NCI-H2227 (cell line): ENCODE measurements around the gene SMIM1.

Experiments used
- DNase-seq: peaks from one replicate; lab custom pipeline; 2025; ENCODE audit not compliant: unreplicated experiment; lab: John Stamatoyannopoulos, UW

The SMIM1 gene

GRCh38 chr1:3817821-3818597 is 45.5 kb downstream of the SMIM1 start:
- DNase-seq = no peak

DNA sequence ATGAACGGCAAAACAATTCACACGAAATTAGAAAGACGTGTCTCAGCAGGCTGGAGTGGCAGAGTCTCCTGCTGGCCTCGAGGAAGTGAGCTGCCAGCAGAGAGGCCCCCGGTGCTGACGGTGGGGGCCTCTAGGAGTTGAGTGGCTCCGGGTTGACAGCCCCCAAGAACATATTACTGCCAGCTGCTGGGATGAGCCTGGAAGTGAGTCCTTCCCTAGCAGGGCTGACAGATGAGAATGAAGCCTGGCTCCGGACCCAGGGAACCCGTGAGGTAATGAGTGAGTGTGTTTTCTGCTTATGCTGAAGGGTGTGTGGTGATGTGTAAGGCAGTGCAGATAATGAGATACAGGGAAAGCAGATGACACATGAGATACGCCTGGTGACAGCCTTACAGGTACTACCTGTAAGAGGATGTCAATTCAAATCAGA is 47.2 kb downstream of the SMIM1 start:
- no peak for DNase-seq

DNA sequence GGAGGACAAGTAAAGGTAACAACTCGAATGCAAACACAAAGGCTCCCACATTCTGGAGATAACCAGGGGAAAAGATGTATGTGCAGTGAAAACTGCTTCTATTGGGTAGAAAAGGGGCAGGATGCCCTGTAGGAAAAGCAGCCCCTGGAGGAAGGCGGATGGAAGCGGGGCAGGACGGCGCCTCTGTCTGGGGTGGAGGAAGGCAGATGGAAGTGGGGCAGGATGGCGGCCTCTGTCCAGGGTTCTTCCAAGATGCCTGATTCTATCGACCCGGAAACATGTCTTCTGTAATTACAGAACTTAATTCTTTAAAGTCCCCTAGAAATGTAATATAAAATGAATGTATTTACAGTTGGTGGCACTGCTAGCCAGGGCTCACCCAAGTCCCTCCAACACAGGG is 47.8 kb downstream of the SMIM1 start:
- DNase-seq = no peak

DNA sequence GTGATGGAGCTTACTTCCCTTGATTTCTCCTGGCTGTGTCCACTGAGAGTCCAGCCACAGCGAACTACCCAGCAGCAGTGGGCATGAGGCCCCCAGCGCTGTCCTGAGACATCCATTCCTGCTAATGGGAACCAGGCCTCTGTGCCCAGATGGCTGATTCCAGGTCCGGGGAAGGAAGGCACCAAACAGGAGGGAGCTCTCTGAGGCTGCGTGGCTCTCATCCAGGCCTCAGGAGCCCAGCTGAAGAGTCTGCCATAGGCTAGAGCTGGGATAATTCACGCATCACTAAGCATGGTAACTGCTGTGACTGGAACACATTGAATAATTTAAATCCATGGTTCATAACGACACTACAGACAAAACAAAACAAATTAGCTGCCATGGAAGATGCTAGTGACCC is 48.5 kb downstream of the SMIM1 start:
- no peak for DNase-seq

DNA sequence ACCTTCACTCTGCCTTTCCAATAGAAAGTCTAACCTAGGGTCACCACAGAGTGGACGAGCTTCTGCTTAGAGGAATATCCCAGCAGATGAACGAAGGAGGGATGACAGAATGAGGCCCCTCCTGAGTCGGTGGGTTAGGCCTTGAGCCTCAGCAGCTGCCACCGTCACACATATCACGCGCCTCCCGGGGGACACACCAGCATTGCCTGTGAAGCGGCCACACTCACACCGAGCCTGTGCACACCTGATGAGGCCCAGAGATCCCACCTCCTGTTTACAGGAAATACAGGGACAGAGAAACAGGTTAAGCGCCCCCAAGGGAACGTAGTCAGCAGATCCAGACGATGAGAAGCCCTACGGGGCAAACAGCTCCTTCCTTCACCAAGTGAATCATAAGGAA is 48.9 kb downstream of the SMIM1 start:
- no peak for DNase-seq

DNA sequence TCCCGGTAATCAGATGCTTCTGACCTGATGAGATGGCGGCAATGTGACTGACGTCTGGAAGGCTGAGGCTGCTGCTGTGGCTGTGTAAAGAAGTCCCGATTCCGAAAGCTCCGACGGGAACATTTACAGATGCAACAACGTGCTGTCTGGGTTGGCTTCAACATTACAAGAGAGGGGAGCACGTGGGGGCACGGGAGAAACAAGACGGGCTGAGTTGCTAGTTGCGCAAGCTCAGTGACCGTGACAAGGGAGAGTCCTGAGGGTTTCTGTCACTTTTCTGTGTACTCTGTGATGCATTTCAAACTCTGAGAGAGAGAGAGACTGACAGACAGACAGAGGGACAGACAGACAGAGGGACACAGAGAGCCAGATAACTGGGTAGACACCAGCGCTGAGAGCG is 49.4 kb downstream of the SMIM1 start:
- DNase-seq = no peak

DNA sequence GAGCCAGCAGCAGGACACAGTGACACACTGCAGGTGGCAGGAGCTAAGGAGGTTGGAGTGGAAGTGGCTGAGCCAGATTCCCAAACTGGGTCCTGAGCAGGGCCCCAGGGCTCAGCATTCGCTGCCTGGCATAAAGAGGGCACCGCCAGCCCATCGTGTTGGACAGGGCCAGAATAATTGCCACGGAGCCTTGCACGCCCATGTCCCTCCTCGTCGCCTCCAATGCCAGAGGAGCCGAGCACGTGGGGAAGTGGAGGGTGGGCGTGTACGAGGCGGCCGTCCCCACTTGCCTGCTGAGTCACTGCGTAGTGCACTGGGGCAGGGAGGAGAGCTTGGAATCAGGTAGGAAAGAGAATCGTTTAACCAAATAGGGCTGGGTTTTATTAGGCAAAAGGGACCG is 49.9 kb downstream of the SMIM1 start:
- no peak for DNase-seq

- DNase-seq = no peak
Observed at GRCh38 chr1:3824650-3825049, 52.1 kb downstream of the SMIM1 start.

GRCh38 chr1:3825356-3825755 is 52.8 kb downstream of the SMIM1 start:
- no peak for DNase-seq
